Measurements from ENCODE around the gene ZFP69B. TPM values are rescaled to one million over a fixed set of nuclear protein-coding genes. Genes with fewer than 3 reads are reported as not detected.

ZFP69B gene
- total and polyA plus RNA-seq, 10 of the 15 experiments (the other 5 are each of a cell fraction or from before 2014, with no cell fraction given): 1.3 to 5.7 (median 3.4) TPM

DNA sequence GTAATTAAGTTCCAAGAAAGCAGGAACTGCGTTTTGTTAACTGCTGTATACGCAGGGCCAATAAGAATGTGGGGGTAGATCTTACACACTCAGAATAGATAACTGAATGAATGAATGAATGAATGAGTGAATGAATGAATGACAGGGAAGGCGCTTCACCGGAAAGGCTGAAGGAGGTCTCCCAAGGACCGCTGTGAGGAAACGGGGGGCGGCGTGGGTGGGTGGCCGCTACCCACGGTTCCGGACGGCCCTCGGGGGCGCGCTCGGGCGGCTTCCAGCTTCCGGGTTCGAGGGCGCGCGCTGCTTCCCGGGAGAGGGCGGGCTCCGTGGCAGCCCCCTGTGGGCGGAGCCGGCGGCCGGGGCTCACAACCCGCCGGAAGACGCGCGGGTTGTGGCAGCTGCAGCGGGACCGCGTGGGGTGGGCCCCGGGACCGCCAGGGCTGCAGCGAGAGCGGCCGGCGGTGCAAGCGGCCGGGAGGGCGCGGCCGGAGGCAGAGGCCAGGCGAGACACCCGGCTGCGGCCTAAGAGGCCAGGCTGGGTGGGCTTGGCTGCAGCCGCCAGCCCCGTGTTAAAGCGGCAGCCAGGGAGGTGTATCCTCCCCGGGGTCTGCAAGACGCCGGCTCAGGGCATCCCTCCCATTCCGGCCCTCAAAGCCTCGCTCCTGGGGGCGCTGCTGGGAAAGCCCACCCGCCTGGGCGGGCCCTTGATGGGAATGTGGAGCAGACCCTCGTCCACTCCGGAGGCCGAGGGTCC, 26.8 kb downstream of the ZFP69B start, which contains the start of gene ZFP69 (continued):
- TF ChIP-seq BHLHE40 (IDR thresholded peaks at IDR 0.05; ENCODE audit: borderline replicate concordance in 1 of 2, low read depth in 2 of 2, low read length in 1 of 2): peak; percentile 7 to 72; a peak in 2 of 4 replicates
- TF ChIP-seq CBFB (IDR thresholded peaks at IDR 0.05; ENCODE audit: low read depth): no peak
- TF ChIP-seq PAX8 (IDR thresholded peaks at IDR 0.05): no peak
- TF ChIP-seq NFYB (IDR thresholded peaks at IDR 0.05; ENCODE audit: insufficient read depth, low read depth, low read length): peak; percentile 48; the same call in 1 of the 2 replicates
- peak in 1 of 2 experiments; percentile 91; a peak in 2 of 3 replicates for TF ChIP-seq EGR1 (IDR thresholded peaks at IDR 0.05; ENCODE audit: borderline replicate concordance in 1 of 2, low read depth in 2 of 2, low read length in 2 of 2)
- TF ChIP-seq, protein P1, sequence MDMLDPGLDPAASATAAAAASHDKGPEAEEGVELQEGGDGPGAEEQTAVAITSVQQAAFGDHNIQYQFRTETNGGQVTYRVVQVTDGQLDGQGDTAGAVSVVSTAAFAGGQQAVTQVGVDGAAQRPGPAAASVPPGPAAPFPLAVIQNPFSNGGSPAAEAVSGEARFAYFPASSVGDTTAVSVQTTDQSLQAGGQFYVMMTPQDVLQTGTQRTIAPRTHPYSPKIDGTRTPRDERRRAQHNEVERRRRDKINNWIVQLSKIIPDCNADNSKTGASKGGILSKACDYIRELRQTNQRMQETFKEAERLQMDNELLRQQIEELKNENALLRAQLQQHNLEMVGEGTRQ (IDR thresholded peaks at IDR 0.05; ENCODE audit: borderline replicate concordance, low read depth, low read length): no peak
- TF ChIP-seq DPF2 (IDR thresholded peaks at IDR 0.05): peak; percentile 85
- 0 out of 2 replicates have a peak, but pooled peaks have one; percentile 26 for TF ChIP-seq PML (IDR thresholded peaks at IDR 0.05; ENCODE audit: low read length)
- TF ChIP-seq MEF2B (IDR thresholded peaks at IDR 0.05; ENCODE audit: partially characterized antibody, poor library complexity, severe bottlenecking): no peak
- TF ChIP-seq GATAD2B (conservative IDR thresholded peaks at IDR 0.05; ENCODE audit: low read depth): peak; percentile 89; the same call in 1 of the 2 replicates
- 0 out of 2 replicates have a peak, but pooled peaks have one; percentile 58 for TF ChIP-seq SMARCA5 (IDR thresholded peaks at IDR 0.05)
- TF ChIP-seq IKZF2 (IDR thresholded peaks at IDR 0.05): peak in 1 of 2 experiments; percentile 32; a peak in 1 of 4 replicates
- TF ChIP-seq ZNF24 (IDR thresholded peaks at IDR 0.05): peak; percentile 100
- TF ChIP-seq ZNF207 (IDR thresholded peaks at IDR 0.05; ENCODE audit: borderline replicate concordance): no peak; the same call in none of the 2 replicates
- TF ChIP-seq RUNX3 (IDR thresholded peaks at IDR 0.05; ENCODE audit: low read length): peak; percentile 36; the same call in 1 of the 2 replicates
- peak; percentile 49 for TF ChIP-seq RELA (IDR thresholded peaks at IDR 0.05; ENCODE audit: borderline replicate concordance, partially characterized antibody)
- TF ChIP-seq, protein P2, sequence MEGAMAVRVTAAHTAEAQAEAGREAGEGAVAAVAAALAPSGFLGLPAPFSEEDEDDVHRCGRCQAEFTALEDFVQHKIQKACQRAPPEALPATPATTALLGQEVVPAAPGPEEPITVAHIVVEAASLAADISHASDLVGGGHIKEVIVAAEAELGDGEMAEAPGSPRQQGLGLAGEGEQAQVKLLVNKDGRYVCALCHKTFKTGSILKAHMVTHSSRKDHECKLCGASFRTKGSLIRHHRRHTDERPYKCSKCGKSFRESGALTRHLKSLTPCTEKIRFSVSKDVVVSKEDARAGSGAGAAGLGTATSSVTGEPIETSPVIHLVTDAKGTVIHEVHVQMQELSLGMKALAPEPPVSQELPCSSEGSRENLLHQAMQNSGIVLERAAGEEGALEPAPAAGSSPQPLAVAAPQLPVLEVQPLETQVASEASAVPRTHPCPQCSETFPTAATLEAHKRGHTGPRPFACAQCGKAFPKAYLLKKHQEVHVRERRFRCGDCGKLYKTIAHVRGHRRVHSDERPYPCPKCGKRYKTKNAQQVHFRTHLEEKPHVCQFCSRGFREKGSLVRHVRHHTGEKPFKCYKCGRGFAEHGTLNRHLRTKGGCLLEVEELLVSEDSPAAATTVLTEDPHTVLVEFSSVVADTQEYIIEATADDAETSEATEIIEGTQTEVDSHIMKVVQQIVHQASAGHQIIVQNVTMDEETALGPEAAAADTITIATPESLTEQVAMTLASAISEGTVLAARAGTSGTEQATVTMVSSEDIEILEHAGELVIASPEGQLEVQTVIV (IDR thresholded peaks at IDR 0.05; ENCODE audit: borderline replicate concordance, partially characterized antibody): no peak
- no peak for TF ChIP-seq YY1 (IDR thresholded peaks at IDR 0.05; ENCODE audit: low read depth, low read length)
- TF ChIP-seq NR2C1 (IDR thresholded peaks at IDR 0.05): 0 out of 2 replicates have a peak, but pooled peaks have one; percentile 22

All from GM12878 (cell line).